Skeletal muscle cell (primary cell): ENCODE results near the gene OSBPL9.
"Not testable (repeated sequence)": the region's sequence is repeated elsewhere in the genome, so short reads cannot be mapped to it uniquely, and the experiment has no call there.

Experiments used
- DNase-seq: peaks from one replicate; pipeline ENCODE4 v3.0.0-alpha.2; 2010; ENCODE audit warnings: low read depth
- H3K4me3 ChIP-seq: 2 replicates; pipeline ENCODE4 v1.5.1; 2011; ENCODE audit warnings: low read depth, mild to moderate bottlenecking, control low read depth, low read length, moderate library complexity

The OSBPL9 gene

GRCh38 chr1:51729156-51729823, 112.4 kb downstream of the OSBPL9 start:
- DNase-seq = peak; percentile 57
- peak overlapping the region; percentile 70 for H3K4me3 ChIP-seq

GRCh38 chr1:51729824-51730301, 113.0 kb downstream of the OSBPL9 start:
- peak overlapping the region; percentile 70 for H3K4me3 ChIP-seq
- DNase-seq = no peak

- DNase-seq = no peak
- H3K4me3 ChIP-seq = no peak overlapping the region
These were observed 115.1 kb downstream of the OSBPL9 start for GRCh38 chr1:51731998-51732397.

- DNase-seq = no peak
- no peak overlapping the region for H3K4me3 ChIP-seq
These were observed 116.0 kb downstream of the OSBPL9 start for GRCh38 chr1:51732701-51733425.

- not testable (repeated sequence) for DNase-seq, H3K4me3 ChIP-seq
These were observed 116.5 kb downstream of the OSBPL9 start for GRCh38 chr1:51733426-51733774.

GRCh38 chr1:51733793-51734522, 117.1 kb downstream of the OSBPL9 start:
- H3K4me3 ChIP-seq = no peak overlapping the region
- DNase-seq = no peak

- H3K4me3 ChIP-seq = no peak overlapping the region
- DNase-seq = no peak
These were observed 118.2 kb downstream of the OSBPL9 start for GRCh38 chr1:51734896-51735745.

GRCh38 chr1:51735746-51736254, 118.9 kb downstream of the OSBPL9 start:
- DNase-seq = no peak
- H3K4me3 ChIP-seq = no peak overlapping the region

- no peak overlapping the region for H3K4me3 ChIP-seq
- peak; percentile 67 for DNase-seq
These were observed 119.8 kb downstream of the OSBPL9 start for GRCh38 chr1:51736702-51737101.

GRCh38 chr1:51738681-51739080, 121.8 kb downstream of the OSBPL9 start:
- no peak overlapping the region for H3K4me3 ChIP-seq
- no peak for DNase-seq

- no peak for DNase-seq
- no peak overlapping the region for H3K4me3 ChIP-seq
These were observed 123.8 kb downstream of the OSBPL9 start for GRCh38 chr1:51740652-51741051.

- H3K4me3 ChIP-seq = no peak overlapping the region
- DNase-seq = no peak
These were observed 124.3 kb downstream of the OSBPL9 start for GRCh38 chr1:51741121-51741681.

- no peak overlapping the region for H3K4me3 ChIP-seq
- no peak for DNase-seq
These were observed 127.8 kb downstream of the OSBPL9 start for GRCh38 chr1:51744506-51745303.

- H3K4me3 ChIP-seq = no peak overlapping the region
- no peak for DNase-seq
These were observed 128.3 kb downstream of the OSBPL9 start for GRCh38 chr1:51745304-51745570.

- no peak overlapping the region for H3K4me3 ChIP-seq
- DNase-seq = no peak
These were observed 132.3 kb downstream of the OSBPL9 start for GRCh38 chr1:51749151-51749550.

- DNase-seq = no peak
- H3K4me3 ChIP-seq = no peak overlapping the region
These were observed 133.3 kb downstream of the OSBPL9 start for GRCh38 chr1:51750218-51750617.

- no peak for DNase-seq
- H3K4me3 ChIP-seq = no peak overlapping the region
These were observed 133.8 kb downstream of the OSBPL9 start for GRCh38 chr1:51750729-51751128.

GRCh38 chr1:51752073-51752948, 135.4 kb downstream of the OSBPL9 start:
- no peak for DNase-seq
- H3K4me3 ChIP-seq = no peak overlapping the region
